K562 treated with DMSO at 1 percent for 12 hours (cell line): Measurements from ENCODE around the gene B2M. TPM values are rescaled to one million over a fixed set of nuclear protein-coding genes. Genes with fewer than 3 reads are reported as not detected.

Experiments used
- total RNA-seq: library from RNA; unstranded; fragments of 300-600 nt; gene quantifications from 2 replicates; pipeline ENCODE4 v1.2.3, GENCODE V29; 2022; ENCODE audit not compliant: insufficient read depth

Gene B2M
- 1,238 and 1,537 TPM in 2 replicates for total RNA-seq

GRCh38 chr15:44711096-44711742, at the start of gene B2M, which contains the start of gene PATL2:
TSS of gene B2M (plus strand) at chr15:44711517. CDS start at chr15:44711547, 30 bp downstream.
TSS of gene PATL2 (minus strand) at chr15:44711323. CDS start at chr15:44676490, 34,833 bp downstream.

GRCh38 chr15:44663410-44664308, 47.7 kb upstream of the B2M start, which contains the start of gene SPG11:
TSS of gene SPG11 (minus strand) at chr15:44663662. CDS start at chr15:44663647, 15 bp downstream.

GRCh38 chr15:44736181-44736765, 25.0 kb downstream of the B2M start, which contains the start of gene TRIM69:
TSS of gene TRIM69 (plus strand) at chr15:44736528. CDS start at chr15:44736705, 177 bp downstream.

Other genes starting within 250 kb of the B2M start
- 45.6 and 83.2 TPM in 2 replicates for gene EIF3J, start 174.4 kb upstream of the B2M start, total RNA-seq
- gene SPG11, start 47.9 kb upstream of the B2M start, total RNA-seq: 33.2 and 51.5 TPM in 2 replicates
- gene PATL2, start 194 bp upstream of the B2M start, total RNA-seq: 1.2 TPM in 1 of 2 replicates, not detected in the other
- gene TRIM69, start 25.0 kb downstream of the B2M start, total RNA-seq: 5.4 and 6.4 TPM in 2 replicates
- not detected in 2 replicates for gene TERB2, start 245.2 kb downstream of the B2M start, total RNA-seq